Peyer's patch (tissue), 4 donors: ENCODE data around the gene PACRG.

Experiments used
- POLR2A ChIP-seq, 2 donors: fragments of 450-650 bp; IDR thresholded peaks; one replicate each; pipeline ENCODE4 v1.5.1; 2017; ENCODE audit warnings: antibody characterized with exemption in 2 of 2, mild to moderate bottlenecking in 2 of 2, moderate library complexity in 2 of 2
- TF ChIP-seq, protein P1 (sequence below), 6 experiments: fragments of 450-650 bp in 4 of 6; fragments of 200-600 bp in 2 of 6; sonication (generic) in 1 of 6; IDR thresholded peaks; one replicate each; pipeline ENCODE4 v1.5.1; 2017 to 2019; ENCODE audit warnings: antibody characterized with exemption in 6 of 6, mild to moderate bottlenecking in 3 of 6, moderate library complexity in 1 of 6

DNA sequence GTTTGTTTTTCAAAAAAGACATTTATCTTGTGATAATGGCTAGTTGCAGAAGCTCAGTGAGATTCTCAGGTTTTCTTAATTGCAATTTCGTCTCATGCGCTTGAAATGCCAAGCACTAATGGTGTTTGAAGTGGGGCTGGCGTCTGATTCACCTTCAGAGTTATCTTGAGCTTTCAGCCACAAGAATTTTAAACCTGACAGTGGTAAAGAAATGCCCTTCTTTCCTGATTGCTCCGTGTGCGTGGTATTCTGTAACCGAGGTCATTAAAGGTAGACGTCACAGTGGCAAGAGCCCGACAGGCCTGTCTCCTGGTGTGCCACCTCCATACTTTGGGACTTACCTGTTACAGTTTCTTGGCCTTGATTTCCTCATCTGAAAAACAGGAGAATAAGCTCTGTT is 560.3 kb downstream of the PACRG start:
- TF ChIP-seq, protein P1, sequence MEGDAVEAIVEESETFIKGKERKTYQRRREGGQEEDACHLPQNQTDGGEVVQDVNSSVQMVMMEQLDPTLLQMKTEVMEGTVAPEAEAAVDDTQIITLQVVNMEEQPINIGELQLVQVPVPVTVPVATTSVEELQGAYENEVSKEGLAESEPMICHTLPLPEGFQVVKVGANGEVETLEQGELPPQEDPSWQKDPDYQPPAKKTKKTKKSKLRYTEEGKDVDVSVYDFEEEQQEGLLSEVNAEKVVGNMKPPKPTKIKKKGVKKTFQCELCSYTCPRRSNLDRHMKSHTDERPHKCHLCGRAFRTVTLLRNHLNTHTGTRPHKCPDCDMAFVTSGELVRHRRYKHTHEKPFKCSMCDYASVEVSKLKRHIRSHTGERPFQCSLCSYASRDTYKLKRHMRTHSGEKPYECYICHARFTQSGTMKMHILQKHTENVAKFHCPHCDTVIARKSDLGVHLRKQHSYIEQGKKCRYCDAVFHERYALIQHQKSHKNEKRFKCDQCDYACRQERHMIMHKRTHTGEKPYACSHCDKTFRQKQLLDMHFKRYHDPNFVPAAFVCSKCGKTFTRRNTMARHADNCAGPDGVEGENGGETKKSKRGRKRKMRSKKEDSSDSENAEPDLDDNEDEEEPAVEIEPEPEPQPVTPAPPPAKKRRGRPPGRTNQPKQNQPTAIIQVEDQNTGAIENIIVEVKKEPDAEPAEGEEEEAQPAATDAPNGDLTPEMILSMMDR (IDR thresholded peaks at IDR 0.05) = no peak
- no peak for TF ChIP-seq POLR2A (IDR thresholded peaks at IDR 0.05)
